Measurements from ENCODE around the gene PPP1R14B. TPM values are rescaled to one million over a fixed set of nuclear protein-coding genes. Genes with fewer than 3 reads are reported as not detected.
A peak's percentile ranks its signal among the peaks of the same experiment; 100 is the strongest.

PPP1R14B gene
- total RNA-seq, 1 donor from 2014 or later = 316 TPM

- no peak for DNase-seq (ENCODE audit: extremely low read depth, low read depth, low spot score)
Observed at GRCh38 chr11:64218628-64219353, 28.0 kb downstream of the PPP1R14B start.

GRCh38 chr11:64216879-64217278 is 29.9 kb downstream of the PPP1R14B start:
- no peak for DNase-seq (ENCODE audit: extremely low read depth, low read depth, low spot score)

- no peak for DNase-seq (ENCODE audit: extremely low read depth, low read depth, low spot score)
Observed at GRCh38 chr11:64211181-64211872, 35.4 kb downstream of the PPP1R14B start.

- DNase-seq (ENCODE audit: extremely low read depth, low read depth, low spot score) = no peak
Observed at GRCh38 chr11:64210301-64211020, 36.3 kb downstream of the PPP1R14B start.

- no peak for DNase-seq (ENCODE audit: extremely low read depth, low read depth, low spot score)
Observed at GRCh38 chr11:64209563-64209843, 37.2 kb downstream of the PPP1R14B start.

- no peak for DNase-seq (ENCODE audit: extremely low read depth, low read depth, low spot score)
Observed at GRCh38 chr11:64208796-64209562, 37.8 kb downstream of the PPP1R14B start.

- no peak for DNase-seq (ENCODE audit: extremely low read depth, low read depth, low spot score)
Observed at GRCh38 chr11:64208086-64208795, 38.5 kb downstream of the PPP1R14B start.

- no peak for DNase-seq (ENCODE audit: extremely low read depth, low read depth, low spot score)
Observed at GRCh38 chr11:64207256-64208085, 39.3 kb downstream of the PPP1R14B start.

- no peak for DNase-seq (ENCODE audit: extremely low read depth, low read depth, low spot score)
Observed at GRCh38 chr11:64206457-64207255, 40.1 kb downstream of the PPP1R14B start, which contains the start of gene FERMT3. Gene FERMT3, plus strand, starts transcription at chr11:64206721. Its CDS starts 644 bp downstream, at chr11:64207365.

GRCh38 chr11:64204464-64204989 is 42.2 kb downstream of the PPP1R14B start:
- peak; percentile 70 for DNase-seq (ENCODE audit: extremely low read depth, low read depth, low spot score)

- DNase-seq (ENCODE audit: extremely low read depth, low read depth, low spot score) = no peak
Observed at GRCh38 chr11:64204080-64204440, 42.7 kb downstream of the PPP1R14B start.

- no peak for DNase-seq (ENCODE audit: extremely low read depth, low read depth, low spot score)
Observed at GRCh38 chr11:64203421-64204079, 43.2 kb downstream of the PPP1R14B start.

GRCh38 chr11:64202992-64203391 is 43.8 kb downstream of the PPP1R14B start:
- no peak for DNase-seq (ENCODE audit: extremely low read depth, low read depth, low spot score)

GRCh38 chr11:64201543-64201942 is 45.2 kb downstream of the PPP1R14B start:
- DNase-seq (ENCODE audit: extremely low read depth, low read depth, low spot score) = no peak

GRCh38 chr11:64198511-64198910 is 48.2 kb downstream of the PPP1R14B start:
- no peak for DNase-seq (ENCODE audit: extremely low read depth, low read depth, low spot score)

- DNase-seq (ENCODE audit: extremely low read depth, low read depth, low spot score) = no peak
Observed at GRCh38 chr11:64196626-64197025, 50.1 kb downstream of the PPP1R14B start.
